ENCODE measurements around the gene CLUH.
"Not testable (repeated sequence)": the region's sequence is repeated elsewhere in the genome, so short reads cannot be mapped to it uniquely, and the experiment has no call there.

CLUH gene

GRCh38 chr17:2684549-2684948 is 27.0 kb downstream of the CLUH start:
- no peak for FAIRE-seq

- no peak for FAIRE-seq
Measured at GRCh38 chr17:2683912-2684311, 27.7 kb downstream of the CLUH start.

GRCh38 chr17:2682176-2682938 is 29.2 kb downstream of the CLUH start:
- FAIRE-seq, result no peak

- no peak for FAIRE-seq
Measured at GRCh38 chr17:2681650-2682049, 29.9 kb downstream of the CLUH start.

- FAIRE-seq, result no peak
Measured at GRCh38 chr17:2680961-2681360, 30.6 kb downstream of the CLUH start.

- FAIRE-seq, result not testable (repeated sequence)
Measured at GRCh38 chr17:2679247-2679646, 32.3 kb downstream of the CLUH start.

- FAIRE-seq, result no peak
Measured at GRCh38 chr17:2672026-2672425, 39.5 kb downstream of the CLUH start.

- FAIRE-seq, result not testable (repeated sequence)
Measured at GRCh38 chr17:2660410-2660809, 51.2 kb downstream of the CLUH start.

GRCh38 chr17:2659337-2659736 is 52.2 kb downstream of the CLUH start:
- FAIRE-seq, result not testable (repeated sequence)

- no peak for FAIRE-seq
Measured at GRCh38 chr17:2656283-2656682, 55.3 kb downstream of the CLUH start.

GRCh38 chr17:2655546-2655945 is 56.0 kb downstream of the CLUH start:
- no peak for FAIRE-seq

GRCh38 chr17:2652911-2653310 is 58.7 kb downstream of the CLUH start:
- not testable (repeated sequence) for FAIRE-seq

GRCh38 chr17:2649191-2649590 is 62.4 kb downstream of the CLUH start:
- FAIRE-seq, result no peak

GRCh38 chr17:2647957-2648356 is 63.6 kb downstream of the CLUH start:
- no peak for FAIRE-seq

GRCh38 chr17:2644971-2645370 is 66.6 kb downstream of the CLUH start:
- FAIRE-seq, result no peak
